PFSK-1 (cell line): ENCODE results near the gene CRCP.

Experiments used
- FOXP2 ChIP-seq: optimal IDR thresholded peaks from 2 replicates; pipeline ENCODE3; 2011; ENCODE audit warnings: borderline replicate concordance, control low read depth, inconsistent platforms; ENCODE audit not compliant: insufficient read depth; ENCODE audit errors: extremely low read length, extremely low read depth
- POLR2AphosphoS5 ChIP-seq: IDR thresholded peaks from 2 replicates; pipeline ENCODE4 v1.6.1; 2012; ENCODE audit warnings: low read depth, mild to moderate bottlenecking, control low read depth, low read length, moderate library complexity
- SIN3A ChIP-seq: IDR thresholded peaks from 2 replicates; pipeline ENCODE4 v1.6.1; 2012; ENCODE audit warnings: mild to moderate bottlenecking, low read length, moderate library complexity, borderline replicate concordance; ENCODE audit not compliant: insufficient read depth
- TAF1 ChIP-seq: IDR thresholded peaks from 2 replicates; pipeline ENCODE4 v1.6.1; 2012; ENCODE audit warnings: low read length, control low read depth, borderline replicate concordance; ENCODE audit not compliant: insufficient read depth
- TF ChIP-seq, protein P1 (sequence below), 2 experiments: IDR thresholded peaks; 2 replicates each; pipeline versions ENCODE4 v1.6.1 to v1.8.0; 2011 to 2012; ENCODE audit warnings: low read depth in 2 of 2, low read length in 2 of 2, control low read depth in 1 of 2, inconsistent platforms in 1 of 2, mild to moderate bottlenecking in 1 of 2, moderate library complexity in 1 of 2; ENCODE audit not compliant: insufficient read depth in 1 of 2

Gene CRCP

DNA sequence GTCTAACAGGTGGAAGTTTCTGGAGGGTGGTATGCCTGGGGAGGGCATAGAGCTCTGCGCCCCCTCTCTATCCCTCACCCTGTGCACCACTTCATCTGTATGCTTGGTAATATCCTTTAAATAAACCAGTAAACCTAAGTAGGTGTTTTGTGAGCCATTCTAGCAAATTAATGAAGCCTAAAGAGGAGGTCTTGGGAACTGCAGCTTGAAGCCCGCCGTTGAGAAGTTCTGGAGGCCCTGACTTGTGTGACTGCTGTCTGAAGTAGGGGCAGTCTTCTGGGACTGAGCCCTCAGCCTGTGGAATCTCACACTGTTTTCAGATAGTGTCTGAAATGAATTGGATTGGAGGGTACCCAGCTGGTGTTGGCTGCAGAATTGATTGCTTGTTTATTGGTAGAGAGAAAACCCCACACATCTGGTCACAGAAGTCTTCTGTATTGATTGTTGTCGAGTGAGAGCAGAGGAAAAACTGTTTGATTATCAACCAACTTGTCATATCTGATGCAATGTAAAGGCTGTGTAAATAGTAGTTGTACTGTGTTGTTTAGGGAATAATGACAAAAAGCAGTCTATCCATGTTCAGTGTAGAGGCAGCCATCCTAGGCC is 4.7 kb downstream of the CRCP start:
- TF ChIP-seq FOXP2: no peak
- TF ChIP-seq TAF1: no peak
- no peak for TF ChIP-seq POLR2AphosphoS5
- TF ChIP-seq, protein P1, sequence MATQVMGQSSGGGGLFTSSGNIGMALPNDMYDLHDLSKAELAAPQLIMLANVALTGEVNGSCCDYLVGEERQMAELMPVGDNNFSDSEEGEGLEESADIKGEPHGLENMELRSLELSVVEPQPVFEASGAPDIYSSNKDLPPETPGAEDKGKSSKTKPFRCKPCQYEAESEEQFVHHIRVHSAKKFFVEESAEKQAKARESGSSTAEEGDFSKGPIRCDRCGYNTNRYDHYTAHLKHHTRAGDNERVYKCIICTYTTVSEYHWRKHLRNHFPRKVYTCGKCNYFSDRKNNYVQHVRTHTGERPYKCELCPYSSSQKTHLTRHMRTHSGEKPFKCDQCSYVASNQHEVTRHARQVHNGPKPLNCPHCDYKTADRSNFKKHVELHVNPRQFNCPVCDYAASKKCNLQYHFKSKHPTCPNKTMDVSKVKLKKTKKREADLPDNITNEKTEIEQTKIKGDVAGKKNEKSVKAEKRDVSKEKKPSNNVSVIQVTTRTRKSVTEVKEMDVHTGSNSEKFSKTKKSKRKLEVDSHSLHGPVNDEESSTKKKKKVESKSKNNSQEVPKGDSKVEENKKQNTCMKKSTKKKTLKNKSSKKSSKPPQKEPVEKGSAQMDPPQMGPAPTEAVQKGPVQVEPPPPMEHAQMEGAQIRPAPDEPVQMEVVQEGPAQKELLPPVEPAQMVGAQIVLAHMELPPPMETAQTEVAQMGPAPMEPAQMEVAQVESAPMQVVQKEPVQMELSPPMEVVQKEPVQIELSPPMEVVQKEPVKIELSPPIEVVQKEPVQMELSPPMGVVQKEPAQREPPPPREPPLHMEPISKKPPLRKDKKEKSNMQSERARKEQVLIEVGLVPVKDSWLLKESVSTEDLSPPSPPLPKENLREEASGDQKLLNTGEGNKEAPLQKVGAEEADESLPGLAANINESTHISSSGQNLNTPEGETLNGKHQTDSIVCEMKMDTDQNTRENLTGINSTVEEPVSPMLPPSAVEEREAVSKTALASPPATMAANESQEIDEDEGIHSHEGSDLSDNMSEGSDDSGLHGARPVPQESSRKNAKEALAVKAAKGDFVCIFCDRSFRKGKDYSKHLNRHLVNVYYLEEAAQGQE (IDR thresholded peaks at IDR 0.05; ENCODE audit: insufficient read depth in 1 of 2, low read depth in 2 of 2, low read length in 2 of 2): no peak
- no peak for TF ChIP-seq SIN3A

DNA sequence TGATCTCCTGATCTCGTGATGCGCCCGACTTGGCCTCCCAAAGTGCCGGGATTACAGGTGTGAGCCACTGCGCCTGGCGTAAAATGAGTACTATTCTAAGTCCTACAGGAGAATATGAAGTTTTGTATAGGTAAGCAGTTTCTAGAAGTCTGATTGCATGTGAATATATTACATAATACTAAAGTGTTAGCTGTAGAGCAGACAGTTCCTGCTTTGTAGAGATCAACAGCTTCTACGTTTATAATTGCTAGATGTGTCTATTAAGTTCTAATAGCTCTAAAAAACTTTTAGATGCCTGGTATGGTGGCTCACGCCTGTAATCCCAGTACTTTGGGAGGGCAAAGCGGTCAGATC is 8.5 kb downstream of the CRCP start:
- TF ChIP-seq TAF1 (no peak), SIN3A (no peak), FOXP2 (no peak), POLR2AphosphoS5 (no peak)
- TF ChIP-seq, protein P1 (IDR thresholded peaks at IDR 0.05; ENCODE audit: insufficient read depth in 1 of 2, low read depth in 2 of 2, low read length in 2 of 2): no peak

DNA sequence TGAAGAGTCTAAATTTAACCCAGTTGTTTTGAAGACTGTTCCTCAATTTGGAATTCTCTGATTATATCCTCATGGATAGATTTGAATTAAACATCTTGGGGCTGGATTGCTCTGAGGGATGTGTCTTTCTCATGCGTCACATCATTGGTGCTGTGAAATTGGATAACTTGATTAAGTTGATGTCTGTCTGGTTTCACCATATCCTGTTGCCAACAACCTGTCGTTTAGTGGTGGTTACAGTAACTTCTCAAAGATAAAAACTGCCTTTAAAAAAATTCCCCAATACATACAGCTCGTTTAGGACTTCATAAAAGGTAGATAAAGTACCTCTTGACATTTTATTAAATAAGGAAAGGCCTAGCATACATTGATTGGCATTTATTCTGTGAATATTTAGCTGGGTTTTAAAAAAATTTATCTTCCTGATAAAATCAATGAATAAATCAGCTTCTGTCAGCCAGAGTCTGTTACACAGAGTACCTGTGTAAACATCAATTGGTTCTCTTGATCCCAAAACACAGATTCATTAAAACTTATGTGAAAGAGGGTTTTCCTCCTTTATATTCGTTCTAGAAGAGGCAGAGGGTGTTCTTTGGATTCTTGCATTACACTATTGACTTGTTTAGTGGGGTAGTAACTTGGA is 10.5 kb downstream of the CRCP start:
- TF ChIP-seq FOXP2 (no peak), SIN3A (no peak), TAF1 (no peak), POLR2AphosphoS5 (no peak)
- TF ChIP-seq, protein P1 (IDR thresholded peaks at IDR 0.05; ENCODE audit: insufficient read depth in 1 of 2, low read depth in 2 of 2, low read length in 2 of 2): no peak

DNA sequence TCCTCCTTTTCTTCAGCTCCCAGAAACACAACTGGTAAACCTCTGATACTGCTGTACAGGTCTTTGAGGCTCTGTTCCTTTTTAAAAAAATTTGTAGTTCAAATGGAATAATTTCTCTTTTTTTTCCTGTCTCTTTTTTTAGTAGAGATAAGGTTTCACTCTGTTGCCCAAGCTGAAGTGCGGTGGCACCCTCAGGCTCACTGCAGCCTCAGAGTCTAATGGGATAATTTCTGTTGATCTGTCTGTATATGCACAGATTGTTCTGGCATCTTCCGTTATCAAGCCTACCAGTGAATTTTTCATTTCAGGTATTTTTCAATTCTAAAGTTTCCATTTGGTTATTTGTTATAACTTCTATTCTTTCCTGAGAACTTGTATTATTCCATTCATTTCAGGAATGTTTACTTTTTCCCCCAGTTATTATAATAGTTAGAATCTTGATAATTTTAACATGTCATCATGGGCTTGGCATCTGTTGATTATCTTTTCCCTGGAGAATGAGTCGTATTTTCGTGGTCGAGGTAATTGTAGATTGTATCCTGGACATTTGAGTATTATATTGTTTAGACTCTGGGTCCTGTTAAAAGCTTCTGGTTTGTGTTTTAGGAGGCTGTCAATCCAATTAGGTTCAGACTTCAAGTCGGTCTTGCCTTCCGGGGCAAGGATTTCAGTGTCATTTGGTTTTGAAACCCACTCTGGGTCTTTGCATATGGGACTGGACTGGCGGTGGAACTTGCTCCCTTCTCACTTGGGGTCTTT is 24.5 kb downstream of the CRCP start:
- TF ChIP-seq POLR2AphosphoS5: no peak
- TF ChIP-seq FOXP2: no peak
- TF ChIP-seq SIN3A: no peak
- TF ChIP-seq, protein P1 (IDR thresholded peaks at IDR 0.05; ENCODE audit: insufficient read depth in 1 of 2, low read depth in 2 of 2, low read length in 2 of 2): no peak
- TF ChIP-seq TAF1: no peak
